ENCODE results near the gene MAN1A1. TPM values are rescaled to one million over a fixed set of nuclear protein-coding genes. Genes with fewer than 3 reads are reported as not detected.

Gene MAN1A1
- total and polyA plus RNA-seq, 2 experiments from 2014 or later: 117 to 245 TPM

DNA sequence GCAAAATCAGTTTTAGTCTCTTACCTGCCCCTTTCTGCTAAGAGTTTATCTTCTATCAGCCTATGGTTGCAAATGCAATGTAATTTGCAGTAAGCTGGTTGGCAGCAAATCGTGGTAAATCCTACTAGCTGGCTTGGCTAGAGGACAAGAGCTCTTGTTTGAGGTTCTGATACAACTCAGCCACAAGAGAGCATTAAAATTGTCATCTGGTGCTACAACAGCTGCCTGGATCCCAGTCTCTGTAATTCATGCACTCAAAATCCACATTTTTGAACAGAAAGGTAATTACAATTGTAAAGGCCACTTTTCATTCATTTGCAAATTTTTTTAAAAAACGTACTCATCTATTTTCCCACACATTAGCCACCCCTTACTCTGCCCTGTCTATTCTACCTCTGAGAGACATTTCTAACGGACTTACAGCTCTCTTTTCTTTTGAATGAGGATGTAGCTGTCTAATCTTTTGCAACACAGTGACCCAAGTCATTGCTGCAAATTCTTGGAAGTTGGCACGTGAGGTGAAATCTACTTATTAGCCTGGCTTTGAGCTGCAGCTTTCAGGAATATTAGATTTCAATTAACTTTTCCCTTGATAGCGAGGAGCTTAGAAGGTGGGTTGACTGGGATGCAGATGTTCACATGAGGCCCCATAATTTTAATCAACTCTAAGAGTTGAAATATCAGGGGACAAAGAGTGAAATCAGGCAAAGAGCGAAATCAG, 217.1 kb downstream of the MAN1A1 start:
- Histone ChIP-seq H2AFZ (no peak overlapping the region), H3K27ac (no peak overlapping the region), H4K20me1 (ENCODE audit: insufficient read depth, poor library complexity, severe bottlenecking) (no peaks in the 10 kb centered on the region), H3K4me3 (no peak overlapping the region), H3K36me3 (replicated peaks; ENCODE audit: insufficient read depth, low read depth) (no peaks in the 10 kb centered on the region), H3K79me2 (no peaks in the 10 kb centered on the region), H3K9me2 (replicated peaks; ENCODE audit: insufficient read depth) (no peaks in the 10 kb centered on the region), H3K4me1 (ENCODE audit: insufficient read depth) (peaks cover 16% of the 10 kb centered on the region), H3K9me3 (ENCODE audit: low read depth) (no peaks in the 10 kb centered on the region), H3K27me3 (no peaks in the 10 kb centered on the region), H3K4me2 (no peak overlapping the region)
- TF ChIP-seq EZH2phosphoT487 (IDR thresholded peaks at IDR 0.05; ENCODE audit: low read depth, severe bottlenecking, unreplicated experiment) (no peak), EZH2 (IDR thresholded peaks at IDR 0.05; ENCODE audit: borderline replicate concordance) (no peak)
- TF ChIP-seq, protein P1, sequence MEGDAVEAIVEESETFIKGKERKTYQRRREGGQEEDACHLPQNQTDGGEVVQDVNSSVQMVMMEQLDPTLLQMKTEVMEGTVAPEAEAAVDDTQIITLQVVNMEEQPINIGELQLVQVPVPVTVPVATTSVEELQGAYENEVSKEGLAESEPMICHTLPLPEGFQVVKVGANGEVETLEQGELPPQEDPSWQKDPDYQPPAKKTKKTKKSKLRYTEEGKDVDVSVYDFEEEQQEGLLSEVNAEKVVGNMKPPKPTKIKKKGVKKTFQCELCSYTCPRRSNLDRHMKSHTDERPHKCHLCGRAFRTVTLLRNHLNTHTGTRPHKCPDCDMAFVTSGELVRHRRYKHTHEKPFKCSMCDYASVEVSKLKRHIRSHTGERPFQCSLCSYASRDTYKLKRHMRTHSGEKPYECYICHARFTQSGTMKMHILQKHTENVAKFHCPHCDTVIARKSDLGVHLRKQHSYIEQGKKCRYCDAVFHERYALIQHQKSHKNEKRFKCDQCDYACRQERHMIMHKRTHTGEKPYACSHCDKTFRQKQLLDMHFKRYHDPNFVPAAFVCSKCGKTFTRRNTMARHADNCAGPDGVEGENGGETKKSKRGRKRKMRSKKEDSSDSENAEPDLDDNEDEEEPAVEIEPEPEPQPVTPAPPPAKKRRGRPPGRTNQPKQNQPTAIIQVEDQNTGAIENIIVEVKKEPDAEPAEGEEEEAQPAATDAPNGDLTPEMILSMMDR (IDR thresholded peaks at IDR 0.05; ENCODE audit: poor library complexity): no peak
- WGBS (ENCODE audit: low lambda C conversion rate, missing lambda C conversion rate): 80% methylated on average over 6 of the region's 6 CpGs
- no peak for DNase-seq (ENCODE audit: low spot score)

GRCh38 chr6:119129968-119130484, 219.5 kb downstream of the MAN1A1 start:
- Histone ChIP-seq H3K27me3 (no peaks in the 10 kb centered on the region), H3K9me3 (ENCODE audit: low read depth) (no peaks in the 10 kb centered on the region), H3K4me2 (peak overlapping the region; percentile 21), H2AFZ (no peak overlapping the region), H4K20me1 (ENCODE audit: insufficient read depth, poor library complexity, severe bottlenecking) (no peaks in the 10 kb centered on the region), H3K27ac (peak overlapping the region; percentile 78), H3K79me2 (no peaks in the 10 kb centered on the region), H3K36me3 (replicated peaks; ENCODE audit: insufficient read depth, low read depth) (no peaks in the 10 kb centered on the region), H3K9me2 (replicated peaks; ENCODE audit: insufficient read depth) (no peaks in the 10 kb centered on the region), H3K4me1 (ENCODE audit: insufficient read depth) (peaks cover 14% of the 10 kb centered on the region), H3K4me3 (no peak overlapping the region)
- TF ChIP-seq EZH2phosphoT487 (IDR thresholded peaks at IDR 0.05; ENCODE audit: low read depth, severe bottlenecking, unreplicated experiment): no peak
- DNase-seq (ENCODE audit: low spot score): no peak
- WGBS (ENCODE audit: low lambda C conversion rate, missing lambda C conversion rate): 56% methylated on average over 2 of the region's 2 CpGs

DNA sequence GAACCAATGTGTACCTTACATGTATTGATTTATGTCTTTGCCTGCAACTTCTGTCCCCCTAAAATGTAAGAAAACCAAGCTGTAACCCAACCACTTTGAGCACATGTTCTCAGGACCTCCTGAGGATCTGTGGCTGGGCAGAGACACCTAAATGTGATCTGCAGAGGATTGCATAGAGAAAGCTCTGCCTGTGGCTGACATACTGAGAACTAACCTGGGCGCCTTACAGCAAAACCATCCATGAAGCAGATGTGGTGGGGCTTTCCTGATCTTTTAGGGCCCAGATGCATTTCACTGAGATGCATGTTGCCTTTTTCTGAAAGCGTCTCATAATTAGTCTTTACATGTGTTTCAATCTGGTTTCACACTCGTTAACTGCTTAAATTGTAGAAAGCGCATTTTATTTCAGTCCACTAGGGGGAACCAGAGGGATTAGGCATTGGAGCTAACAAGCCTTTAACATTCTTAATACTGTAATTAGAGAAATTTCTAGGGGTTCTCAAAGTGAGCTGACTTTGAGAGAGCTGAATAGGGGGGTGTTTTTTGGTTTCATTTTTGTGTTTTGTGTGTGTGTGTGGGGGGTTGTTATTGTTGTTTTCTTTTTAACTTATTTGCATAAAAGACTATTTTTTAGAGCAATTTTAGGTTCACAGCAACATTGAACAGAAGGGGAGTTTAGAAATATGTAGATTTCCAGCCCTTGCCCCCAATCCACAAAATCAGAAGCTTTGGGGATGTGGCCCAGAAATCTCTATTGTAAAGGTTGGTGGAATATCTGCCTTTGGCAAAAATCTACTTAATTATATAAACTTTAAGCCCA, 220.2 kb downstream of the MAN1A1 start:
- H3K27me3 ChIP-seq: no peaks in the 10 kb centered on the region
- no peaks in the 10 kb centered on the region for H3K36me3 ChIP-seq (replicated peaks; ENCODE audit: insufficient read depth, low read depth)
- no peak overlapping the region for H2AFZ ChIP-seq
- H4K20me1 ChIP-seq (ENCODE audit: insufficient read depth, poor library complexity, severe bottlenecking): no peaks in the 10 kb centered on the region
- TF ChIP-seq EZH2phosphoT487 (IDR thresholded peaks at IDR 0.05; ENCODE audit: low read depth, severe bottlenecking, unreplicated experiment) (no peak), EZH2 (IDR thresholded peaks at IDR 0.05; ENCODE audit: borderline replicate concordance) (no peak)
- TF ChIP-seq, protein P1 (IDR thresholded peaks at IDR 0.05; ENCODE audit: poor library complexity): peak; percentile 85
- H3K79me2 ChIP-seq: no peaks in the 10 kb centered on the region
- H3K27ac ChIP-seq: peak overlapping the region; percentile 78
- no peaks in the 10 kb centered on the region for H3K9me3 ChIP-seq (ENCODE audit: low read depth)
- H3K9me2 ChIP-seq (replicated peaks; ENCODE audit: insufficient read depth): no peaks in the 10 kb centered on the region
- H3K4me3 ChIP-seq: no peak overlapping the region
- H3K4me1 ChIP-seq (ENCODE audit: insufficient read depth): peaks cover 14% of the 10 kb centered on the region
- 16% methylated on average over 4 of the region's 4 CpGs for WGBS (ENCODE audit: low lambda C conversion rate, missing lambda C conversion rate)
- H3K4me2 ChIP-seq: peak overlapping the region; percentile 56
- peak; percentile 83 for DNase-seq (ENCODE audit: low spot score)

All from hepatocyte (in vitro differentiated cells).